ENCODE measurements around the gene WTIP. TPM values are rescaled to one million over a fixed set of nuclear protein-coding genes. Genes with fewer than 3 reads are reported as not detected.

Gene WTIP
- polyA plus RNA-seq, 4 donors, result 35.9 to 40.9 (median 39.5) TPM

GRCh38 chr19:34559045-34559444, 77.5 kb downstream of the WTIP start:
- DNase-seq (ENCODE audit: low read depth in 4 of 4, low spot score in 2 of 4), result no peak

- no peak for DNase-seq (ENCODE audit: low read depth in 4 of 4, low spot score in 2 of 4)
Measured at GRCh38 chr19:34560229-34560628, 78.7 kb downstream of the WTIP start.

Other genes with a start within 250 kb of the WTIP start
- gene GARRE1, start 227.2 kb upstream of the WTIP start, polyA plus RNA-seq (ENCODE audit: insufficient read length in 4 of 4), result 10 to 100 TPM; 34.7 to 42.2 (median 39.4) TPM
- gene GPI, start 116.6 kb upstream of the WTIP start, polyA plus RNA-seq (ENCODE audit: insufficient read length in 4 of 4), result 100 to 1,000 TPM; 137 to 180 (median 168) TPM
- gene PDCD2L, start 77.4 kb upstream of the WTIP start, polyA plus RNA-seq (ENCODE audit: insufficient read length in 4 of 4), result 10 to 100 TPM; 12.3 to 15.9 (median 14.1) TPM
- gene UBA2, start 53.4 kb upstream of the WTIP start, polyA plus RNA-seq (ENCODE audit: insufficient read length in 4 of 4), result 100 to 1,000 TPM; 166 to 185 (median 175) TPM
- gene SCGB2B2, start 195.4 kb downstream of the WTIP start, polyA plus RNA-seq (ENCODE audit: insufficient read length in 4 of 4), result 1 to 10 TPM in 2 of 4 donors, under 1 TPM in 2; 0.69 to 2.0 (median 1.1) TPM
- gene ZNF302, start 195.9 kb downstream of the WTIP start, polyA plus RNA-seq (ENCODE audit: insufficient read length in 4 of 4), result 10 to 100 TPM; 70.2 to 92.5 (median 77.7) TPM